HPDE6-E6E7 (cell line): Measurements from ENCODE around the gene SLC4A2.

Source experiments
- DNase-seq: peaks from one replicate; pipeline ENCODE4 v3.0.0; 2011; ENCODE audit warnings: missing footprints; ENCODE audit errors: extremely low spot score

Gene SLC4A2

DNA sequence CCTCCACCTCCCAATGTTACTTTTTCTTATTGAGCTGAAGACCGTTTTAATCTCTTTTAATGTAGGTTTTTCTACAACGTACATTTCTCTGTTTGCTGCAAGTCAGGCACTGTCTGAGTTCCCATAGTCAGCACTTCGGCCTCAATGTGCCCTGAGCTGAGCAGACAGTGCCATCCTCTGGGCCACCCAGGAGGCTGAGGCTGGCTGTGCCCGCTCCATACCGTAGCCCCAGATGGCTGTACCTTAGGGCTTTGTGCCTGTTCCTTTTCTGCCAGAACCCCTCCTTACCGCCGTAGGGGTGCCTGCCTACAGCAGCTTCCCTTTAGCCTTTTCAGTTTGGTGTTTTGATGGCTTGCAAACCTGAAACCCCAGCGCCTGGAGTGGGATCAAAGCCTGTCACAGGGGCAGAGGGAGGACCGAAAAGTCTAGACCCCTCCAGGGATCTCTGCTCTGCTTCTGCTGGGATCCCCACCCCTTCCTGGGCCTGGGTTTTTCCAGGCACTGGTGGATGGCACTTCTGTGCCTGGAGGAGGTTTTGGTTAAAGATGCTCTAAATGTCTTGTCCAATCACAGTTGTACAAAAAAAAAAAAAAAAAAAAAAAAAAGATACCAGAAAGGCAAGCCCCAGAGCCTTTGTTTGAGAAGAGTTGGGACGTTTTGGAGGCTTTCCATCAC is 35.9 kb downstream of the SLC4A2 start:
- no peak for DNase-seq

- no peak for DNase-seq
Measured at GRCh38 chr7:151095828-151096475, 36.6 kb downstream of the SLC4A2 start.

- DNase-seq = no peak
Measured at GRCh38 chr7:151099486-151100211, 40.3 kb downstream of the SLC4A2 start.

GRCh38 chr7:151100921-151101320 is 41.5 kb downstream of the SLC4A2 start:
- no peak for DNase-seq

- DNase-seq = no peak
Measured at GRCh38 chr7:151101621-151102396, 42.4 kb downstream of the SLC4A2 start.

DNA sequence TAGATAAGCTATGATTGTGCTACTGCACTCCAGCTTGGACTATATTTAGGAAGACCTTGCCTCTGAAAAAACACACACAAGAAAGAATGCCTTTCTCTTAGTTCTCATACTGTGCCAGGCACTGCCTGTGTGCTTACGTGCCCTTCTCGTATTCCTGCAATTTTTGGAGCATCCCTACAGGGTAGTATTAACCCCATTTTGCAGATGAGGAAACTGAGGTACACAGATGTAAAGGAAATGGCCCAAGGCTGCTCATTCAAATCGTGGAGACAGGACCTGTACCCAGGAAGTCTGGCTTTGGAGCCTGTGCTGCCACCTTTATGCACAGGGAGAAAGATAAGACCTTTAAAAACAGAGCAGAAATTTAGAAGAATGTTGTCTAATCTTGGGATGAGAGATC is 43.6 kb downstream of the SLC4A2 start:
- DNase-seq = no peak

DNA sequence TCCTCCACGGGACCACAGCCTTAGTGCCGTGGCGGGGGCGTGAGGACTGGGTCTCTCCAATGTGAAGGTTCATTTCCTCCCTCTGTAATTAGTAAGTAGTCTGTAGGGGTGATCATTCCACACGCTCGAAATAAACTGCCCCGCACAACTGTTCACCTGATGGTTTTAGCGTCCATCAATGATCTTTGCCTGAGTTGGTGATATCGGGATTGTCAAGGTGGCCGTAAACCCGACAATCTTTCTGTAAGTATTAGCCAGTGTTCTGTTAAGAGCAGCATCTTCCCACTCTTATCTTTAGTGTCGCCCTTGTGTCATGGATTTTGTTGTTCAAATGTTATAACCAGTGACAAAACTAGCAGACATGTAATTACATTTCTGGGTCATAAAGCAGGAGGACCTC is 44.6 kb downstream of the SLC4A2 start:
- no peak for DNase-seq

DNA sequence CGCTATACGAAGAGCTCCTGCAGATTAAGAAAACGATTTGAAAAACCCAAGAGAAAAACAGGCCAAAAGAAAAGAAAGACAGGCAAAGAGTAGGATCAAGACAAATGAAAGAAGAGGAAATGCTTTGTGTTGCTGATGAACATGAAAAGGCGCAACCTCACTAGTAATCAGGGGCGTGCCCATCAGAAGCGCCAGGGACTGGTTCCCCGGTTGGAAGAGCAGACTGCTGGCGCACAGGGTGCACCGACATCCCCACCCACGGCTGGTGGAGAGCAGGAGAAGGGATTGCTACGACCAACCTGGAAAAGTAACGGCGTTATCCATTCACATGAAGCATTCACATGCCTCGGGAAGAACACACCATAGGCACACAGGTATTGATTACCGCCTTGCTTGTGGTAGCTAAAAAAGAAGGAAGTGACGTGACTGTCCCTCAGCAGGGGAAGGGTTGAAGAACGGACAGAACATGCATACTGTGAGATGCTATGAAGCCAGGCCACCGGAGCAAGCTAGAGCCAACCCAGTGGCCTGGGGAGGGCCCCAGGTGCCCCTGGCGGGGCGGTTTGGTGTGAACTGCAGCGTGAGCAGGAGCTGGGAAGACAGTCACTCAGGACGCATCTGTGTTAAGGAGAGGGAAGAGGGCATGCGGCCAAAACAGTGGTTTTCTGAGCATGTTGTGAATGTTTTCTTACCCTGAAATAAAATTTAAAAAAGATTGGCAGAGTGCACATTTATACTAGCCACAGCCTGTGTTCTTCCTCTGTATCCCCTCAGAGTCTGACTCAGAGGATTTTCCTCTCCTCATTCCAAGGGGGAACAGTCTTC is 45.2 kb downstream of the SLC4A2 start:
- no peak for DNase-seq

DNA sequence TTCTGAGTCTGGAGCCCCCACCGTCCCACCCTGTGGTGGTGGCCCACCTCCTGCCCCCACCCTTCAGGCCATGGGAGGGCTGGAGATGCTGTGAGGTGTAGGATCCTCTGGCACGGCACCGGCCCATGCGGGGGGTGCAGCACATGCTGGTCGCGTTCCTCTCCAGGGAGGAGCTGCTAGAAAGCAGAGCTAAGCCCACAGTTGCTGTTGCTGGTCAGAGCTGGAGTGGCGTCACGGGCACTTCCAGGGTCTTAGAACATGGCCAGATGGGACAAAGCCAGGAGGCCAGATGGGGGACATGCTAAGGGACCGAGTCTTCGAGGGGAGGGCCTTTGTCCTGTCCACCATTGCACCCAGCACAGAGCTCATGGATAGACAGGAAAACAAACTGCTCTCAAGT is 48.5 kb downstream of the SLC4A2 start:
- no peak for DNase-seq

DNA sequence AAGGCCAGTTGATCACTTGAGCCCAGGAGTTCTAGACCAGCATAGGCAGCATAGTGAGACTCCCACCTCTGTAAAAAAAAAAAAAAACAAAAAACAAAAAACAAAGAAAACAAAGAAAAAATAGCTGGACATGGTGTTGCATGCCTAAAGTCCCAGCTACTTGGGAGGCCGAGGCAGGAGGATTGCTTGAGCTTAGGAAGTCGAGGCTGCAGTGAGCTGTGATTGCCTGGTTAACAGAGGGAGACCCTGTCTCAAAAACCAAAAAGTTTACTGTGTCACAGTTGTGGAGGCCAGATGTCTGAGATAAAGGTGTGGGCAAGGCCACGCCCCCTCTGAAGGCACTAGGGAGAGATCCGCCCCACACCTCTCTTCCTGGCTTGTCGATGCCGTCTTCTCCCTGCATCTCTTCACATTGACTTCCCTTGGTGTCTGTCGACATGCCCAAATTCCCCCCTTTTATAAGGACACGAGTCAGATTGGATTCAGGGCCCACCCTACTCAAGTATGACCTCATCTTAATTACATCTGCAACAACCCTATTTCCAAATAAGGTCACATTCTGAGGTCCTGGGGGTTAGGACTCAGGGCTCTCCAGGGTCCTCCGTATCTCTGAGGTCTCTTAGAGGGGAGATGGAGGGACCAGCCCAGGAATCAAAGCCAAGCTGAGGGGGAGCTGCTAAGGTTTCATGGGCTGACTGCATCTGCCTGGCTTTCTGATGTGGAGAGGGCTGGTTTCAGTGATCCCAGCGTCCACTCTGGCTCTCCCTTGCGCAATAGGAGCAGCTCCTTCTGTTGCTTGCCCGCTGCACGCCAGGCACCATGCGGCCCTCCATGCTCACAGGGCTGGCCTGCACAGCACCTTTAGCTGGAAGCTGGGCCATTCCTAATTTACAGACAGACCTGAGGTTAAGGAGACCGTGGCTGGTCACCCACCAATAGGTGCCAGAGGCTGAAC is 50.0 kb downstream of the SLC4A2 start:
- no peak for DNase-seq

DNA sequence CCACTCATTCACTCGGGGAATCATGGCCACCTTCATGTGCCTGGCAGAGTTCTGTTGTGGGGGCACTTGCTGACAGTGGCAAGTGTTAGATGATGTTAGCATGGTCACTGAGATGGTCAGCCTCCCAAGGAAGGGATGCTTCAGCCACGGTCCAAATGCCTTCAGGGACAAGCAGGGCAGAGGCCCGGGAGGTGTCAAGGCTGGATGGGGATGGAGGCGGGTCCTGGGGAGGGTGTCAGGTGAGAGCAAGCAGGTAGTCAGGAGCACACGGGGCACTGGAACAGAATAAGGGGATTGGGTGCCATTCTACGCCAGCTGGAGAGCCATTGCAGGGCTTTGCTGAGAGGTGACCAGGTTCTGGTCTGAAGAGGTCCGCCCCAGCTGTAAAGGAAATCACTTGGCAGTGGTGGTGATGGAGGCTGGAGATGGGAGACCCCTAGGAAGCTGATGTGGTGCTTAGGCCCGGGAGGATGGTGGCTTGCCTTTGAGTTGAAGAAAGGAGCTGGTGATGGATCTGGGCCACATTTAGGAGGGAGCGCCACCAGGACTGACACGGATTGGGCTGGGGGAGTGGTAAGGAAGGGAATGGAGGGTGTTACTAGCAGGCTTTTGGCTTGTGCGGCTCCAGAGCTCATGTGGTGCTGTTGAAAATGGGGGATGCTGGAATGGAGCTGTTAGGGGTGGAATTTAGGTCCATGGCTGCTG is 51.0 kb downstream of the SLC4A2 start:
- no peak for DNase-seq

DNA sequence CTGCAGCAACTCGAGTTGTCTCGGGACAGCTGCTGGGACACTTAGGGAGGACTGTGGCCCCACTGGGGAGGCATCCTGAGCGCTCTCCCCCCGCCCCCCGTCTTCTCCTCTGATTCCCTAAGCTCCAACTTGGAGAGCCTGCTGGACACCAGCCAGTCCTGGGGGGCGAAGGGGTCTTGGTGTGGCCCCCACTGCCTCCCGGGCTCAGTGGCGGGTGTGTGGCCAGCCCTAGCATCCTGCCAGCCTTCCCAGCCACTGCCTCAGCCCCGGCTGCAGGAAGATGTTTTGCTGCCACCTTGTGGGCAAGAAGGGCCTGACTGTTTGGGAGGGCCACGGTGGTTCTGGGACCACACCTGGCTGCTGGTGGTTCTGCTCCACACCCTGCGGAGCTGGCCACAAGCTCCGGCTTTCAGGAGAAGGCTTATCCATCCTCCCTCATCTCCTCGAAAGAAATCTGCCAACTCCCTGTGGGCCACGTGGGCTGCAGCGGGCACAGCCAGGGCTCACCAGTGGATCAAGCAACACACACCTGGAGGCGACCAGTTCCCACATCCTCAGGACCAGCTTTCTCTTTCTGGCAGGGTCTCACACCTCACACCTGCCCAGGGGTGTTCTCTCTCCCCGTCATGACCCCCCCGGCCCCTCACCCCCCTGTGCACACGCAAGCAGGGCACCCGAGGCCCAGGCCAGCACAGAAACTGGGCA is 51.7 kb downstream of the SLC4A2 start:
- peak; percentile 88 for DNase-seq

- peak; percentile 74 for DNase-seq
Measured at GRCh38 chr7:151113344-151114150, 54.2 kb downstream of the SLC4A2 start.

DNA sequence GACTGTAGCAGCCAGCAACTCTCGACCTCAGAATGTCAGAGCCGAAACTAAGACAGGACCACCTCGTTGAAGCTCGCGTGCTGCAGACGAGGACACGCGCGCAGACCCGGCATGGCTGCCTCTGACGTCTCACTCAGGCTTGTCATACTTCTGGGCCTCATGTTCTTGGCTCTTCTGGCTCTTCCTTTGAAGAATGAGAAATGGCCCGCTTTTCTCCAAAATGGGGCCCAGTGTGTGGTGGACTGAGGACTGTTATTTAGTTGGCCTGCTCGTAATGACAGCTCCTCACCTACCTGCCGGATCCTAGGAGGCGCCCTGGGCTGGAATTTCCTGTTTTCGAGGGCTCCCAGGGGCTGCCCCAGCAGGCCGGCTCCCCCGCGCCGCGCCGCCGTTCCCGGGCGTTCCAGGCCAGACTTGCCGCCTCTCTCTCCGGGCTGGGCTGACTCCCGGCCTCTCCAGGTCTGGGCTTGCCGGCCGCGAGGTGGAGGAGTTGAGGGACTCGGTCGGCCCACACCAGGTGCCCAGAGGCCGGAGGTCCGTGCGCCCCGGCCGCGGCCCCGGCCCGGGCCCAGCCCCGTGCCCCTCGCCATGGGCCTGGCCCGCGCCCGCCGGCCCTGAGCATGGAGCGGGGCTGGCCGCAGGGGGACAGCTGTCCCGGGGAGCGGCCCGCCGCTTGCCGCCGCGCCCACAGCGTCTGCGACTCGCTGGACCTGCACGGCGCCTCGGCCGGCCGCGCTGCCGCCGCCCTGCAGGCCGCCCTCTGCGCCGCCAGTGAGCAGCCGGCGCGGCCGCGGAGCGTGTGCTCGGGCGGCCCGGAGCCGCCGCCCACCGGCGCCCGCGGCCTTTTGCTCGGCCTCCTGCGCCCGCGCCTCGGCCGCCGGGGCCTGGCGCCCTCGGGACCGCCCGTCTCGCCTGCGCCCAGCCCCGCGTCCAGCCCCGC is 55.0 kb downstream of the SLC4A2 start:
- DNase-seq = peak; percentile 44

DNA sequence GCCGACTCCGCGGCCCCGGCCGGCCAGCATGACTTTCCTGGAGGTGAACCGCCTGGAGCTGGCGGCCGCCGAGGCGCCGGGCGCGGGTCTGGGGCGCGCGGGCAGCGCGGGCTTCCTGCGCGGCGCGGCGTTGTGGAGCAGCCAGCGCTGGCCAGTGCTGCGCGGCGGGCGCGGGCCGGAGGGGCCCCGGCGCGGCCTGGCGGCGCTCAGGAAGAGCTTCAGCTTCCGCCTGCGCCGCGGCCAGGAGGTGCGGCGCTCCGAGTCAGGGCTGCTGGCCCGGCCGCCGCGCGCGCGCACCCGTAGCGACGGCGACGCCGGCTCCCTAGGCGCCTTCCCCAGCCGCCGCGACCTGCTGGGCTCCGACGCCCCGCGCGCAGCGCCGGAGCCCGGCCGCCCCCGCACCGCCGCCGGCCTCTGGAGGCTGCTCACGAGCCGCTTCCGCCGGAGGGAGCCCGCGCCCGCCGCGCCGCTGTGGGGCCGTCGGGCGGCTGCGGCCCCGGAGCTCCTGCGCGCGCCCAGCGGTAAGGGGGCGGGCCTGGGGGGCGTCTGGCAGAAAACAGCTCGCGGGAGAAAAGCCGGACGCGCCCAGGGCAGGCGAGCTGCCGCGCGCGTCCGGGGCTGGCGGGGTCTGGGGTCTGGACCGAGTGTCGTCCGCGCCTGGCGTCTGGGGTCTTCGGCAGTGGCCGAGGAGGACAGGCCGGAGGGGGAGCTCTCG is 55.9 kb downstream of the SLC4A2 start:
- DNase-seq = no peak

- DNase-seq = peak; percentile 97
Measured at GRCh38 chr7:151115836-151116418, 56.5 kb downstream of the SLC4A2 start.
